Measurements from ENCODE around the gene CAPN8. TPM values are rescaled to one million over a fixed set of nuclear protein-coding genes. Genes with fewer than 3 reads are reported as not detected.

CAPN8 gene
- total RNA-seq, 1 experiment from 2014 or later = 0.54 TPM

- intact Hi-C loops (cut with micrococcal nuclease) = no loop called here
- Histone ChIP-seq H4K20me1 (ENCODE audit: insufficient read depth) (no peaks in the 10 kb centered on the region), H3K9me2 (ENCODE audit: insufficient read depth) (no peaks in the 10 kb centered on the region), H3K4me3 (replicated peaks in 1 of 2; ENCODE audit: low read depth in 1 of 2, low read length in 2 of 2) (no peak overlapping the region), H3K4me1 (ENCODE audit: control insufficient read depth in 1 of 2, insufficient read depth in 2 of 2, low read length in 2 of 2) (no peaks in the 10 kb centered on the region), H3K4me2 (ENCODE audit: low read length) (no peak overlapping the region), H3K79me2 (ENCODE audit: insufficient read depth, low read length) (no peaks in the 10 kb centered on the region), H3K27ac (ENCODE audit: low read depth, low read length) (no peak overlapping the region), H3K36me3 (ENCODE audit: control insufficient read depth in 1 of 2, insufficient read depth in 2 of 2, low read length in 2 of 2) (no peaks in the 10 kb centered on the region), H3K27me3 (ENCODE audit: insufficient read depth, low read length) (peaks cover 9% of the 10 kb centered on the region; the same call in 1 of the 2 replicates), H3K9me3 (ENCODE audit: control insufficient read depth in 1 of 2, insufficient read depth in 1 of 2, low read depth in 1 of 2, low read length in 2 of 2) (no peaks in the 10 kb centered on the region), H3K9ac (ENCODE audit: low read length) (no peak overlapping the region), H2AFZ (ENCODE audit: low read depth, low read length, poor library complexity, severe bottlenecking) (no peak overlapping the region)
- ChIA-PET RAD21 (ENCODE audit: low non-redundant PET in 1 of 2, low total read pairs in 2 of 2, uncharacterized antibody in 2 of 2, unreplicated experiment in 2 of 2) (no interaction called here), CTCF (no interaction called here), POLR2A (no interaction called here)
- TF ChIP-seq POLR2AphosphoS5 (IDR thresholded peaks at IDR 0.05; ENCODE audit: low read depth, low read length) = no peak
- DNase-seq (ENCODE audit: low read depth, low spot score) (no peak), ATAC-seq (no peak)
- no TSS peak for BruUV-seq (replicated peaks)
Observed at GRCh38 chr1:223492044-223492443, 173.5 kb downstream of the CAPN8 start.

Other genes with a start within 250 kb of the CAPN8 start
- 173 TPM for gene CAPN2, start 46.8 kb upstream of the CAPN8 start, total RNA-seq (2021; ENCODE audit: unreplicated experiment)
- gene TP53BP2, start 180.2 kb upstream of the CAPN8 start, total RNA-seq (2021; ENCODE audit: unreplicated experiment) = 38.2 TPM